ENCODE results near the gene ACO1.

Gene ACO1

DNA sequence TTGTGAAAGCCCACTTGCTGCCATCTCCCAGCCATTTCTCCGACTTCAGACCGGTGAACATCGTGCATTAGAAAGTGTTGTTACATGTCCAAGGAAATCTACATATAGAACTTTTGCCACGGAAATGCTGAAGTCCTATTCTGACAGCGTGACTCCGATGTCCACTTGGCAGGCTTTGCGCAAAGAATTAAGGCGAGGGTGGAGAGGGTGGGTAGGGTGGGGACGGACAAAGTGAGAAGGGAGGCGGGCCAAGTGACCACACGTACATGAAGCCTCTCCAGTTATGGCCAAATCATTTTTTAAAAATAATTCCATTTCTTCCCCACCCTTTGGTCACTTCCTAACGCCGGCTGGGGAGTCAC is 460 bp upstream of the ACO1 start:
- no peak for TF ChIP-seq ZFX (IDR thresholded peaks at IDR 0.05)
- TF ChIP-seq, protein P1, sequence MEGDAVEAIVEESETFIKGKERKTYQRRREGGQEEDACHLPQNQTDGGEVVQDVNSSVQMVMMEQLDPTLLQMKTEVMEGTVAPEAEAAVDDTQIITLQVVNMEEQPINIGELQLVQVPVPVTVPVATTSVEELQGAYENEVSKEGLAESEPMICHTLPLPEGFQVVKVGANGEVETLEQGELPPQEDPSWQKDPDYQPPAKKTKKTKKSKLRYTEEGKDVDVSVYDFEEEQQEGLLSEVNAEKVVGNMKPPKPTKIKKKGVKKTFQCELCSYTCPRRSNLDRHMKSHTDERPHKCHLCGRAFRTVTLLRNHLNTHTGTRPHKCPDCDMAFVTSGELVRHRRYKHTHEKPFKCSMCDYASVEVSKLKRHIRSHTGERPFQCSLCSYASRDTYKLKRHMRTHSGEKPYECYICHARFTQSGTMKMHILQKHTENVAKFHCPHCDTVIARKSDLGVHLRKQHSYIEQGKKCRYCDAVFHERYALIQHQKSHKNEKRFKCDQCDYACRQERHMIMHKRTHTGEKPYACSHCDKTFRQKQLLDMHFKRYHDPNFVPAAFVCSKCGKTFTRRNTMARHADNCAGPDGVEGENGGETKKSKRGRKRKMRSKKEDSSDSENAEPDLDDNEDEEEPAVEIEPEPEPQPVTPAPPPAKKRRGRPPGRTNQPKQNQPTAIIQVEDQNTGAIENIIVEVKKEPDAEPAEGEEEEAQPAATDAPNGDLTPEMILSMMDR (conservative IDR thresholded peaks at IDR 0.05), result no peak

DNA sequence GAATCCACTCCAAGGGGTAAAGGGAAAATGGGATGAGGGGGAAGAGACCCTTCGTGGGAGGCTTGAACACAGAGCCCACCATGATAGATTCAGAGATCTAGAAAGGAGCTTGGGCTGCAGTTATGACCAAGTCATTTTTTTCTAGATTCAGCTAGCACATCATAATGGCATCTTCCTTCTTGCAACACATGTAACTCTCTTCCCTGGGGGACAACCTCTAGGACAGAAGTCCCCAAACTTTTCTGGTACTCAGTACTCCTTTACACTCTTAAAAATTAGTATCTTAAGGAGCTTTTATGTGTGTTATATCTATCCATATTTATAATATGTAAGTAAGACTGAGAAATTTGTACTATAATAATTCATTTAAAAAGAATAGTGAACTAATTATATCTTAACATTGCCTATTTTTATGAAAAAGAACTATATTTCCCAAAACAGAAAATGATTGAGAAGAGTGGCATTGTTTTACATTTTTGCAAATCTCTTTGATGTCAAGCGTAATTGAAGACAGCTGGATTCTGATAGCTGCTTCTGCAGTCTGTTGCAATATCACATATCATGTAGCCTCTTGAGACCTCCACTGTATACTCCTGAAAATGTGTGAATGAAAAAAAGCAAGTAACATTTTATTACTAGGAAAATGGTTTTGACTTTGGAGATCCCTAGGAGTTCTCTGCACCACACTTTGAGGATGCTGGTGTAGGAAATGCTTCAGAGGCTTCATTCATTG is 875 bp downstream of the ACO1 start:
- peak overlapping the region; percentile 62 for H3K27ac ChIP-seq
- TF ChIP-seq ZFX (IDR thresholded peaks at IDR 0.05), result no peak
- TF ChIP-seq, protein P1 (conservative IDR thresholded peaks at IDR 0.05), result no peak

More for the DNA sequence above, 460 bp upstream of the ACO1 start:
- H3K27ac ChIP-seq, result peak overlapping the region; percentile 62

DNA sequence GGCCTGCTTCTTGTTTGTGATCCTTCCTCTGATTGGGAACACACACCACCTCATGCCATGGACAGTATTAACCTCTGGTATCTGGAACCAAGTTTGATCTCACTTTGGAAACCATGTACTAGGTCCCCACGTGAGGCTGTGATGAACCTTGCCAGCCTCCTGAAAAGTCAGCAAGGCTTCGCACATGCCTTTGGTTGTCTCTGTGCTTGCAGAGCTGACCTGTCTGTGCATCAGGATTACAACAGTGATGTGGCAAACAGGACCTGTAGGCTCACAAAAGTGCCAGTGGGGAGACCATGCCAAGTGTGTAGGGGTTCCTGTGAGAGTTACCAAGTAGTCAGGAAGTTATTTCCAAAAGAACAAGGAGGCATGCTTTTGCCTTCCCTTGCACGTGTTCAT is 1.4 kb downstream of the ACO1 start:
- H3K27ac ChIP-seq, result no peak overlapping the region
- TF ChIP-seq, protein P1 (conservative IDR thresholded peaks at IDR 0.05), result no peak
- no peak for TF ChIP-seq ZFX (IDR thresholded peaks at IDR 0.05)

DNA sequence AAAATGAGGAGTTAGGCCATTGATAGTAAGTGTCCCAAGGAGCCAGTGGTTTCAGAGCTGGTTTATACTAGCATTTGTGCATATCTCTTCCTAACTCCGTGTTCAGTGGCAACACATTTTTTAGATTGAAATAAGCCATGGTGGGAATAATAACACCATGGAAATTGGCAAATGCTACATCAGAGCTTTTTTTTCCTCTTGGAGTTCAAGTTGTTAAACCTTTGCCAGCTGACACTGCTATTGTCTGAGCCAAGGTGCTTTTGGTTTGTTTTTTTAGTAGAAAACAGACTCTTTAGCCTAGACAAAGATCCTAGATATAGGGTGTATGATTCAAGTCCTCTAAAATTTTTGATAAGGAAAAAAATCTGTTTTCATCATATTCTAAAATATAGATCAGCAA is 2.8 kb downstream of the ACO1 start:
- no peak overlapping the region for H3K27ac ChIP-seq
- no peak for TF ChIP-seq ZFX (IDR thresholded peaks at IDR 0.05)
- TF ChIP-seq, protein P1 (conservative IDR thresholded peaks at IDR 0.05), result no peak

DNA sequence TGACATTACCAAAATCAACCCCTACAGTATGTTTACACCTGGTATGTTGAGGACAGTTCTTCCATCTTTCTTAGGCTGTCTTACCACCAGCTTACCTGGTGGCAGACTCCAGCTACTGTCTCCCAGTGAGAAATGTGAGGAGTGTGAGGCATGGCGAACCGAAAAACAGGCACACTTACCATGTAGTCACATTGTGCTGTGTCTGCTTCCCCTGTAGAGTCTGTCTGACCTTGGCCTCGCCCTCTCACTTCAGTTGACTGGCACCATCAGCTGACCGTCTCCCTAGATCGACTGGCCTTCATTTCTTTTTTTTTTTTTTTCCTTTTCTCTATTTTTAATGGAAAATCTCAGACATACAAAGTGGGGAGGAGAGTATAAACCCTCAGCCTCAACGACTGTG is 4.9 kb downstream of the ACO1 start:
- no peak overlapping the region for H3K27ac ChIP-seq
- TF ChIP-seq, protein P1 (conservative IDR thresholded peaks at IDR 0.05), result no peak
- TF ChIP-seq ZFX (IDR thresholded peaks at IDR 0.05), result no peak

DNA sequence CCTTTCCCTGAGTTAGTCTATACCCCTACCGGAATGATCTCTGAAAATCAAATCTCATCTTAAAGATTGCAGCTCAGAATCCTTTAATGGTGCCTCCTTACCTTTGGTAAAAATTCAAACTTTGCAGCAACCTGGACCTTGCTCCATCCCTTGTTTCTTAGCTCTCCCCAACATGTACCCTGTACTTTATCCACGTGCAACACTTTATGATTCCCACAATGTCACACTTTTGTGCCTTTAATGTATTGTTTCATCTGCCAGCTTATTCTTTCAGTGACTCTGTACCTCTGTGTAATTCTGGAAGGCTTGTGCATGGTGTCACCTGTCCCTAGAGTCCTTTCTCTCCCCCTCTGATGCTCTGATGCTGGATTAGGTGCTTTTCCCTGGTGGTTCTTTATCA is 9.5 kb downstream of the ACO1 start:
- TF ChIP-seq, protein P1 (conservative IDR thresholded peaks at IDR 0.05), result no peak
- no peak for TF ChIP-seq ZFX (IDR thresholded peaks at IDR 0.05)
- no peak overlapping the region for H3K27ac ChIP-seq

DNA sequence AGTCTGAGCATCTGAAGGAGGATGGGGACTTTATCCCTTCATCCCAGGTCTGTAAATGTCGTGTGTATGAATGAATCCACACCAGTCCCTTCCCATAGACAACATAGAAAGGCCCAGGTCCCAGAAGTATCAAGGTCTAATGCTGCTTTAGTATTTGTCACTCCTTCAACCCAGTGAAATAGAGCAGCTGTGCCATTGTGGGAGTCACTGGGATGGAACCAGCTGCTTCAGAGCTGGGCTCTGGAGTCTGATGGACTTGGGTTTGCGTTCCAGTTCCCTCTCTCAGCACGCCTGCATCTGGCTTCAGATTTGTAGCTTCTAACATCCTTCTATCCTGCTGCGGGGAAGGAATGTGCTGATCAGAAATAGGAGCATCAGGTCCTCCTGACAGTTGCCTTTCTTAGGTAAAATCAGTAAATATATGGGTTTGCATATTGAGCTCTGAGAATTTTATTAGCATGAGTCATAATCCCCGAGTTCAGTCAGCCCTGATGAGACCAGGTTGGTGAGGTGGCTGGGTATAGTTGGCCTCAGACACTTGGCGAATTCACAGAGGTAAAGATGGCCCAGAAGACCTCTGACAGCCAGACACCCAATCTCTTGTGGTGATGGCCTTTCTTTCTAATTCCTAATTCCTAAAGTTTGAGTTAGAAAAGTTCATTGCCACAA is 10.1 kb downstream of the ACO1 start:
- no peak overlapping the region for H3K27ac ChIP-seq
- no peak for TF ChIP-seq ZFX (IDR thresholded peaks at IDR 0.05)
- TF ChIP-seq, protein P1 (conservative IDR thresholded peaks at IDR 0.05), result no peak

Measured in C4-2B (cell line).